GM21423 (cell line): ENCODE results near the gene NR4A2.

Source experiments
- ATAC-seq: cut with Tn5 transposase; IDR thresholded peaks from one replicate; pipeline ENCODE4 v1.9.1; 2021; ENCODE audit warnings: mild to moderate bottlenecking, moderate library complexity; ENCODE audit not compliant: unreplicated experiment

Gene NR4A2

DNA sequence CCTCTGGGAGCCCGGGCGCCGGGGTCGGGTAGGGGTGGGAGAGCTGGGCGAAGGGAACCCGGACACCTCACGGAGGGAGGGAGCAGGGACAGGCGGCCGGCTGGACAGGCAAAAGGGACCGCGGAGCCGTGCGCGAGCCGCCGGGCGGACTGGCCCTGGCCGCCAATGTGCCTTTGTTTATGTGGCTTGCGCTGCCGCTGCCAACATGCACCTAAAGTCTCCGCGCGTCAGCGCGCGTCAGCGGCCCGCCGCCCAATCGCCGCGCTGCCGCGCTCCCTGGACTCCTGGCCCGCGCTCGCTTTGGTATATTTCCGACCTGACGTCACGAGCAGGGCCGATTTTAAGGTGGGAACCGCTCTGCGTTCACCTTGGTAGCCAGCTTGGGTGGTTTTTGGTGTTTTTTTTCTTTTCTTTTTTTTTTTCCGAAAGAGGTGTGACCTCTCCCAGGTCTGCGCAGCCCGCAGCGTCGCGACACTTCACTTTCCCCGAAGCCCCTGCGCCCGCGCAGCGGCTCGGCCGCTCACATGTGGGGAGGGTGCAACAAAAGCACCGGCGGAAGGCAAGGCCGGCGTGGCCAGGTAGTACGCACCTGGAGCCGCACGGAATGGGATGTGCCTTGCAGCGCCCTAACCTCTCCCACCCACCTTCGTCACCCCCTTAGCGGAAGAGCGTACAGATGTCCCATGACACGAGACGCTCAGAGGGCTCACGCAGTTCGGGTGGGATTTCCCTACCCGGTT, at the start of gene NR4A2:
Gene NR4A2 (minus strand): TSS at position 188 of the 740 bp plus-strand sequence. CDS start 2,535 bp downstream, outside the sequence.
- ATAC-seq: peak; percentile 61

DNA sequence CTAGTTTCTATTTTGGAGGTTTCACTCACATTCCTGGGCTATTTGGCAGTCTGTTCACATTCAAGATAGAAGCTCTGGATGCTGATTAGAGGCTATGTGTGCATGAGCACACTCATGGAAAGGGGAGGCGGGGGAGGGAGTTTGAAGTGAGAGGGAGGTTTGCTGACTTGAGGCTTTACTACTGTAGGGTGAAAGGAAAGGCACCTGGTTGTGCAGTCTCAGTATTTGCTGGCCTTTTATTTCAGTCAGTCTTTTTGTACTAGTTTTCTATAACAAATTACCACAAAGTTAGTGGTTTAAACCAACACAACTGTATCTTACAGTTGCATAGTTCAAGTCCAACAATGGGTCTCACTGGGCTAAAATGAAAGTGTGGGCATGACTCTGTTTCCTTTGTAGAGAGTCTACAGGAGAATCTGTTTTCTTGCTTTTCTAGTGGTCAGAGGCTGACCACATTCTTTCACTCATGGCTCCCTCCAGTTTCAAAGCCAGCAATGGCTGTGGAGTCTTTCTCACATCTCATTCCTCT, 47.7 kb upstream of the NR4A2 start:
- ATAC-seq: peak; percentile 95

DNA sequence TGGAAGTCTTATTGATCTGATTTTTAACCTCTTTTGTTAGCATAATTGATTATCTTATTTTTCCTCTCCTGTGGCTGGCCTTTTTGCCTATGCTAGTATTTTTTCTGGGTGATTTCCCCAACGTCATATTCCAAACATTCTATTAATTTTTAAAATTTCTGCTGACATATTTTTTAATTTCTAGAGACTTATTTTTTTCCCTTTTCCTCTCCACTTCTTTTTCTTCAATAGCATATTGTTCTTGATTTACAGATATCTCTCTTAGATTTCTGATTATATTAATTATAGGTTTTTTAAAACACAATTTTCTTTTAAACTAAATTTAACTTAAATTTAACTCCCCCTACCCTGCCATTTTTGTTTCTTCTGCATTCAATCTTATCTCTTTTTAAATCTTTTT, 47.2 kb upstream of the NR4A2 start:
- no peak for ATAC-seq

DNA sequence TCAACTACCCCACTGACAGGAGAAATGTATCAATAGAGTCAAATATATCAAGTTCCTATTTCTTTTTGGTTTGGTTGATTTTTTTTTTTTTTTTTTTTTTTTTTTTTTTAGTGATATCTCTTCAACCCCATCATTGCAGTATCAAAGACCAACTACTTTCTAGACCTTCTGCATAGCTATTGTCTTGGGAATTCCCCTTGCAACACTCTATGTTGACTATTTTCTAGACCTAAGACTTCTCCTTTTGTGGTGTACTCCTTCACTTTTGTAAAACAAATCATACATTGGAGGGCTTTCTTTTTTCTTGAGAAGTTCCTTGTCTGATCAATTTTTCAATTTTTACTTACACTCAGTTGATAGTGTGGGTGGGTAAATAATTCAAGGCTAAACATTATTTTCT, 46.5 kb upstream of the NR4A2 start:
- peak; percentile 33 for ATAC-seq

DNA sequence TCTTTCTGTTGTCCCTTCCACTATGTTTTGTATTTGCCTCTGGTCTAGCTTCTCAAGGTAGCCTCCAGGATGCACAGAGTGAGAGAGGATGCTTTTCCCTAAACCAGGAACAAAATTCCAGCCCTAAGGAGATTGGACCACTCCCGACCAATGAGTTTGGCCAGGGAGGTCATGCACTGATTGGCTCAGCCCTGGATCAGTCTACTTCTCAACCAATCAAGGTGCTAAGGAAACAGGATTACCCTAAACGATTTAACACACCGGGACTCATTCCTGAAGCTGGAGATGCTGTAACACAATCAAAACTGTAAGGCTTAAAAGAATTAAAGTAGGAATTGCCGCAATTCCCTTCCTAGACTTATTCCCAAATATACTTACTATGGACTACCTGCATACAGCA, 34.2 kb upstream of the NR4A2 start:
- ATAC-seq: no peak

DNA sequence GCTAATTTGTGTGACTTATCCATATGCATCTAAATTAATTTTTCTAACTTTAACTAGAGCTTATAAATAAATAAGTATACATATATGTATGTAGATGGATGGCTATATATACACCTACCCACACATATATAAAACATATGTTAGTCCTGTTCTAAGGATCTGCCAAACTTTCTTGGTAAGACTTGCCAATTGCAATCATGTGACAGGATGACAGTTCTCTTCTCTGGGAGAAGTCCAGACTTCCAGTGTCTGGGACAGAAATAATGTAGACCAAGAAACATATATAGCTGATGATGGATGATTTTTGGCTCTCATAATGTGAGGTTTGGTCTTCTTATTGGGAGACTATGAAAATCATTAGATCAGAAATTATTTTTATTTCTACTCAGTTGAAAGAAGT, 30.6 kb upstream of the NR4A2 start:
- ATAC-seq: no peak

DNA sequence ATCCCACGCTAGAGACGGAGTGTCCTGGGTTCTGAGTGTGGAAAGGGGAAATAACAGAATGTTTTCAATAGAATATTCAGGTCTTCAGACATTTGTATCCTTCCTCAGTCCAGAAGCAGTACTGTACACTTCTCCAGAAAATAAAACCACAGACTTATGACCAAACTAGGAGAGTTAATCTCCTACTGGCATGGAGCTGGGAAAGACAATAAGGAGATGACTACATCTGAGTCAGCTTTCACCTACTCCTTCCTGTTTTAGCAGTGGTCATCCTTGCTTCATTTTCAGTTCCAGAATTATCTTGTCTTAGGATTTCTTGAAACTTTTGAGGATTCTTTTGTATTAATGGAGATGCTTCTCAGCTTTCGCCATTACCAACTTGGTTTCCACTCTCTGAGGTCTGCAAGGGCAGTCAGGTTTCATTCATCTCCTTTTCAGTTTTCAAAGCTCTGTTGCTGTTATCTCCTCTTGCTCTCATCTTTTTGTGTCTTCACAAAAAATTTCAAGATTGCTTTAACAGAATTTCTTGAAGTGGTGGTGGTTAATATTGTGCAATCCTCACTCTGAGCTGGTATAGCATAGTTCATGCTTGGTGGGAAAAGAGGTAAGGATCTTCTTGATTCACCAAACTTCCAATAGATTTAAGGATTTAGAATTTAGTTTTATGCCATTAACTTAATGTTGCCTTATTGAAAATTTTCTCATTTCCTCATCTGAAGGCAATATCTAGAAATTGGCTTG, 23.7 kb upstream of the NR4A2 start:
- no peak for ATAC-seq

DNA sequence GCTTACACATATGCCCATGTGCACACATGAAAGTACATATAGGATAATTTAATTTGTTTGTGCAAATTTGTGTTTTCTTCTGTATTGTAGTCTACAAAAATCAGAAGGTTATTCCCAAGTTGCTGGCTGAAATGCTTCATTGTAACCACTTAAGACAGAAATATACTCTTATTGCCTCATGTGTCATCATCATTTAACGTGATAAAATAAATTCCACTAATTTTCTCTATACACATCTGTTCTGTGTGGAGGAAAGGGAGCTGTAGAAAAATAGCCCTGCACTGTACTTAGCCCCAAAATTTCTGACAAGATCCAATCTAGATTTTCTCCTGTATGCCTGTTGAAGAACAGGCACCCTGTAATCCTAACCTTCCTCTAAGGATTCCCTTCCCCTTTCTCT, 20.4 kb upstream of the NR4A2 start:
- ATAC-seq: no peak

DNA sequence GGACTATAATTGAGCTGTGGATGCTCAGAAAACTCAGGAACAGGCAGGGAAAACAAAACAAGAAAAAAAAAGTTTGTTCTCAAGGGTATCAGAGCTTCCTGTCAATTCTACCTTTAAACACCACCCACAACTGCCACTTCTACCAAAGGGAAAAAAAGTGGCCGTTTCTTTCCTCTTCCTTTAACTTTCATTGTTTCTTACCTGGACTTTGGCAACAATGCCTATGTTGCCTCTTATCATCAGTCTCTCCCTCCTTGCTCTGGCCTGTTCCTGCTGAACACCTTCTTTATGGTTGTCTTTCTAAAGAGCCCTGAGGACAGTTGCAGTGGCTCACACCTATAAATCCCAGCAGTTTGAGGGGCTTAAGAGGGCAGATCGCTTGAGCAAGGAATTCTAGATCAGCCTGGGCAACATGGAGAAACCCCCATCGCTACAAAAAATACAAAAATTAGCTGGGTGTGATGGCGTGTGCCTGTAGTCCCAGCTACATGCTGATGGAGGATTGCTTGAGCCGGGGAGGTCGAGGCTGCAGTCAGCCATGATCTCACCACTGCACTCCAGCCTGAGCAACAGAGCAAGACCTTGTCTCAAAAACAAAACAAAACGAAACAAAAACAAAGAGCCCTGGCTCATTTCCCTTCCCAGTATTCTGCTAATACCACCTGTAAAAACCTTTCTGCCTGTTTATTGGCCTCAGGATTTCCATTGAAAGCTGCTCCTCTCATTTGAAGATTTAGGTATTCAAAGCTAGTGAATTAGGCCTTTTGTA, 18.0 kb upstream of the NR4A2 start:
- no peak for ATAC-seq

DNA sequence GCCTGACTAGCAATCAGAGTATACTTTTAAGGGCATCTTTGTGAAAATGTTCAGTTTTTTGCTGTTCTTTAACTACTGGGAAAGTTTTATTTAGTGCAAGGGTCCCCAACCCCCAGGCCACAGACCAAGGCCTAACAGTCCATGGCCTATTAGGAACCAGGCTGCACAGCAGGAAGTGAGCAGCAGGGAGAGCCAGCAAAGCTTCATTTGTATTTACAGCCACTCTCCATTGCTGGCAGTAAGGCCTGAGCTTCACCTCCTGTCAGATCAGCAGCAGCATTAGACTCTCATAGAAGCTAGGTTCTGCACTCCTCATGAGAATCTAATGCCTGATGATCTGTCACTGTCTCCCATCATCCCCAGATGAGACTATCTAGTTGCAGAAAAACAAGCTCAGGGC, 17.1 kb upstream of the NR4A2 start:
- no peak for ATAC-seq

DNA sequence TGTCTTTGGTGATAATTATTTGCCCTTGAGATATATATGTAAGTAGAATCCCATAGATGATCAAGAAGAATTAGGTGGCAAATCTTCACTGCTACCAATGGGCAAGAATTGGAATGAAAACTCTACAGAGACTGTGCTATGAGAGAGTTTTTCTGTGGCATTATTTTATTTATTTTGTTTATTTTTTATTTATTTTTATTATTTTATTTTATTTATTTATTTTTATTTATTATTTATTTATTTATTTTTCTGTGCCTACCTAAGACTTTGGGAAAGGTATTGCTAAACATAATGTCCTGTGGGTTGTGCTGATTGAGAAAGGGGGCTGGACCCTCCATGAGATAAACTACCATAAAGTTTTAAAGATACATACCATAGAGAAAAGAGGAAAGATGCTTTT, 16.6 kb upstream of the NR4A2 start:
- ATAC-seq: no peak

DNA sequence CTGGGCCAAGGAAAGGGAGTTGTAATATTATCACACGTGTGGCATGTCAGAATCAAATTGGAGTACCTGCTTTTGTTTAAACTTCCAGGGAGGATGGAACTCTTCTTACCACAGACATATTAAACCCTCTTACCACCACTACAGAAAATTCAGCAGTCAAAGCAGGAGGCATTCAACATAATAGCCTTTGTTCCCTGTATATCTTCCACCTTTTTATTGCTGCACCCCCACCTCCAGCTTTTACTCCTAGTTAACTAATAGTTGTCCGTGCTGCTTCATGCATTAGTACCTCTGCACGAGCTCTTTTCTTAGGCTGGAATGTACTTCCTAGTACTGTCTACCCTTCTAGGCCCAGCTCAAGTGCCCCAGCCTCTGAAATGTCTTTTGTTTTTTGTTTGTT, 14.9 kb upstream of the NR4A2 start:
- no peak for ATAC-seq

DNA sequence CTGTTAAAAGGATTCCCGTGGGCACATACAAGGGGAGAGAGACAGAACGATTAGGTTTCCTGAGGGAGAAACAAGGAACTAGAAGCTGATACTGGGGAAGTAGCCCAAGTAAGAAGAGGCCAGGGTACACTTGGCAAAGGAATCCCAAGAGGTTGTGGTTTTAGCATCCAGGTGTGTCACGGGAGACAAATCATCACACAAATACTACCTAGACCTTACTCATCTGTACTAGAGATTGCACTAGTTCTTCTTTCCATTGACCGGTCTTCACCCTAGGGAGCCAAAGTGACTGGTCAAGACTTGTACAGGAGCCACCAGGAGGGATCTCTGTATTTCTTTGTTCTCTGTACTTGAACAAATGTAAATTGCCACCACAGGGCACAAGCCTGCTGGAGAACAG, 14.2 kb upstream of the NR4A2 start:
- no peak for ATAC-seq

DNA sequence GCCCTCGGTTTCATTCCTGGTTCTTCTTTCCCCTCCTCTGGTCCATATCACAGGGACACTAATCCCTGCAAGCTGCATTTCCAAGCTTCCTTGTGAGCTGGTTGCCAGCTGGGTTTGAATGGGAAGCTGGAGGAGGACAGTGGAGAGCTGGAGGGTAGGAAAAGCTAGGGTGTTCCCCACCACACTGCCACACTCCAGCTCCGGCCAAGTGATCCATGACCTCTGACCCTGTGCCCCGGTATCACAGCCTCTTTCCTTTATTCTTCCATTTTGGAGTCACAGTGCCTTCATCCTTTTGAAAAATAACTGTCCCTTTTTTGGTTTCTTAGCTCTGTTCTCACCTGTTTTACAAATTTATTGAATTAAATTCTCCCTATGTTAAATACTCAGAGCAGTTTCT, 13.1 kb upstream of the NR4A2 start:
- ATAC-seq: no peak

DNA sequence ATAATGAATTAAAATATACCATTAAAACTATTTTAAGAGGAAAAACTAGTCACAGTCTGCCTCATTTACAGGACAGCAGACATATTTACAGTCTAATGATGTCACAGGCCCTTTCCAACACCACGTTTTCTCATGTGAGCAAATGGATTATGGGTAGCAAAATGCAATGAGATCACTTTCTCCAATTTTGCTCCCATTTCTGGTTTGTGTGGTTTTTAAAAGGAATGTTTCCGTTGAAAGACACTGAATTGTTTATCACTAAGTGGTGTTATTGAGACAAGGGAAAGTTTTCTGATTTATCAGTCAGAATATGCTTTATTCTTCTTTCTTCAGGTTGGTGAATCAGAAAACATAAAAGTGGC, 11.4 kb upstream of the NR4A2 start:
- no peak for ATAC-seq

DNA sequence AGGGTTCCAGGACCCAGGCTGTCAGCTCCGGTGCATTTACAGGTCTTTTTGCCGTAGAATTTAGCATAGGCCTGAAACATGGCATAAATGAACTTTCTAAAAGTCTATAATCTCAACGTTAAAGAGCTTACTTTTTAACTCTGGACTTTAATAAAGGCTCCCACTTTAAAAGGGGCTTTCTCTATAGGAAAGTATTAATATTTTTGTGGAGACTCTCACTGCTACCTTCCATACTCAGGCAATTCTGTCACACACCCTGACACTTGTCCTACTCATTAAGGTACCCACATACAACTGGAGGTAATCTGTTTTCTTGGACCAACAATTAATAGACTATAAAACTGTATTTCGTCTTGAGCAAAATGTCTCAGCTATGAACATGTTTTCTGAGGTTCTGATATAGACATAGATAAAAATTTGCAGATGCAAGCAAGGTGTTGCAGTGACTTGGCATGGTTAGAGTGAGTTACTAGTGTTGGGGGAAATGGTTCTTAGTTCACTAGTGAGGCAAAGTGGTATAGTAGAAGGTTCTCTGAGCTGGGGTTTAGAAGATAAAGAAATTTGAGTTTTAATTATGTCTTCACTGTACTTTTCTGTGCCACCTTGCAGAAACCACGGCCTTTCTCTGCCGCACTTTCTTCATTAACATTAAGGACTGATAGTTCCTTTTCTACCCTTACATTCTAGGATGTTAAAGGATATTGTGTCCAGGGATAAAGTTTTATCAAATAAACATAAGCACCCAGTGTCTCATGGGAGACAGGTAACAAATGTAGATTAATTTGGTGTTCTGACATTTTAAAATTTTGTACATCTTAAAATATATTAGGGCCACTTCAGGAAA, 10.8 kb upstream of the NR4A2 start:
- no peak for ATAC-seq

DNA sequence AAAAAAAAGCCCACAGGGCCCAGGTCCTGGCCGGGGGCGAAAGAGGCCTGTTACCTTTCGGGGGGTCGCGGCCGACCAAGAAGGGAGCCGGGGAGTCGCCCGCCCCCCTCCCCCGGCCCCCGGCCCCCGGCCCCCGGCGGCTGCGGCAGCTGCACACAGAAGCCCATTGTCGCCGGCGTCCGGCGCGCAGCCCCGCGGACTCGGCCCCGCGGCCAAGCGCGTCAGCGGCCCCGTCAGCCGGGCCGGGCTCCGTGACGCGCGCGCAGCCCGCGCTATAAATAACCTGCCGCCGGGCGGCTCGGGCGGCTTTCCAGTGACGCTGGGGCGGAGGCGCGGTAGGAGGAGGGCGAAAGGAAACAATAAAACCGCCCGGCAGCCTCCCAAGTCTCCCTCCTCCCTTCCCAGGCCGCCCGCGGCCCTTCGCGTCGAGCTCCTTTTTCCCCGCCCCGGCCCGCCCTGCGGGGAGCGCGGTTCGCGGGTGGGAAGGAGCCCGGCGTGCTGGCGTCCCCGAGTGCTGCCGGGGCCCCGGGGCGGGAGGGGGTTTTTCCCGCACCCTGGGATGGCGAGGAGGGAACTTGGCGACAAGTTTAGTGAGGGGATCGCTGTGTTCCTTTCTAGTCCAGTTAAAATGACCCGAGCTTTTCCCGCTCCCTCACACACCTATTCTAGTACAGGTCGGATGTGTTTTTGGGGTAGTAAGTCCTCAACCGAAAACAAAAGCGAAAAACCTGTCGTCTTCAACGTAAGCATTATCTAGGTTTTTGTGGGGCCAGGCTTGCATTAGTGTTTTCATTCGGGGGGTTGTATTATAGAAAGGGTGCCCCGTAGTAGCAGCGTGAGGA, 10.0 kb upstream of the NR4A2 start:
- peak; percentile 54 for ATAC-seq

DNA sequence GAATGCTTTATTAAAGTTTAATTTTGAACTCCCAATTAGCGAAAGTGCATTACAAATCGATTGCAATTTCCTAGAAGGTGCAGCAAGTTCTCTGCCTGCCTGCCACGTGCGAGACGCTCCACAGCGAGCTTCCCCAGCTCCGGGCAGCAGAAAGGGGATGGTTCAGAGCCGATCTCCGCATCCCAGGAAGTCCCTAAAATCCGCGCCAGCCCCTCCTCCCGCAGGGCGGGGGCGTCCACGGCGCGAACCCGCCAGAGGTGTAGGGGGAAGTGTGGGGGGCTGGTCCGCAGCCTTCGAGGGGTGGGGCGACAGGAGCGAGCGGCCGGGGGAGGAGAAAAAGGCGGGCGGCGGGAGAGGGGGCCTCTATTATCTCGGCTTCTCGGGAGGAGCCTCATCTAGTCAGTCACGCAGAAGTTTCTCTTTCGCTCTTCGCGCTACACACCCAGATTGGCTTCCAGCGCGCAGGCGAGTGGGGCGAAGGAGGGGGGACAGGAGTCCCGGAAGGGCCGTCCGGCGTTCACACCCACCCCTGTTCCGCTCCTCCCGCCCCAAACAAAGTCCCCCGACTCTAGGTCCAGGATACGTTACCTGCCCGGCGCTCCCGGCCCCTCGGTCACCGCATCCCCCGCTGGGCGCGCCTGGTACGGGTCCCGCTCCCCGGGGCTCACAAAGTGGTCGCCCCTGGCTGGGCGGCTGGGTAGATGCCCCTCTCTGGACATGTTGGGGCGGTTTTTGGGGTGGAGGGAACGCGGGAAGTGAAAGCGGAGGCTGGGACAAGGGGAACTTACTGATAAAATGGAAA, 9.1 kb upstream of the NR4A2 start:
- peak; percentile 80 for ATAC-seq
